Sigmoid colon (tissue), 7 donors: Measurements from ENCODE around the gene PRKAG2. TPM values are rescaled to one million over a fixed set of nuclear protein-coding genes. Genes with fewer than 3 reads are reported as not detected.
"Not testable (repeated sequence)": the region's sequence is repeated elsewhere in the genome, so short reads cannot be mapped to it uniquely, and the experiment has no call there.

Experiments used
- DNase-seq: peaks from one replicate; pipeline ENCODE4 v3.0.0-alpha.2; 2019
- H3K27ac ChIP-seq, 4 donors: fragments of 200-600 bp; sonication (generic); one replicate each; pipeline ENCODE4 v1.5.1; 2016 to 2019; ENCODE audit warnings: mild to moderate bottlenecking in 1 of 4
- H3K27me3 ChIP-seq, 3 donors: fragments of 200-600 bp; sonication (generic); one replicate each; pipeline ENCODE4 v1.5.1; 2019; ENCODE audit warnings: mild to moderate bottlenecking in 1 of 3
- H3K36me3 ChIP-seq, 4 donors: fragments of 200-600 bp; sonication (generic); one replicate each; pipeline ENCODE4 v1.5.1; 2016 to 2019
- H3K4me1 ChIP-seq, 4 donors: fragments of 200-600 bp; sonication (generic); one replicate each; pipeline ENCODE4 v1.5.1; 2017 to 2019
- H3K4me3 ChIP-seq, 4 donors: fragments of 200-600 bp; sonication (generic); one replicate each; pipeline ENCODE4 v1.5.1; 2017 to 2019; ENCODE audit warnings: mild to moderate bottlenecking in 2 of 4, moderate library complexity in 1 of 4
- H3K9me3 ChIP-seq, 4 donors: fragments of 200-600 bp in 3 of 4; sonication (generic) in 3 of 4; one replicate each; pipeline versions ENCODE4 v1.5.1 to v1.6.1; 2013 to 2019
- EP300 ChIP-seq, 4 donors: sonication (generic); formaldehyde crosslinking; IDR thresholded peaks; one replicate each; pipeline ENCODE4 v1.6.1; 2017; ENCODE audit warnings: antibody characterized with exemption in 4 of 4
- POLR2A ChIP-seq, 2 donors: fragments of 450-650 bp; IDR thresholded peaks; one replicate each; pipeline ENCODE4 v1.6.1; 2016; ENCODE audit warnings: antibody characterized with exemption in 2 of 2, mild to moderate bottlenecking in 2 of 2, moderate library complexity in 2 of 2
- POLR2AphosphoS5 ChIP-seq, 4 donors: sonication (generic); formaldehyde crosslinking; IDR thresholded peaks; one replicate each; pipeline ENCODE4 v1.6.1; 2017; ENCODE audit warnings: antibody characterized with exemption in 4 of 4
- WGBS, 2 donors: extraction: QIAGEN DNeasy Blood & Tissue Kit; methylation state at CpG; one replicate each; pipeline ENCODE4 v1.1.7; 2013; 5-methylcytosine and 5-hydroxymethylcytosine counted together
- intact Hi-C: fragments of 100-400 bp; cut with DNase I; formaldehyde crosslinking; loops from one replicate; pipeline ENCODE4 v1.15.1; 2023
- polyA plus RNA-seq, 3 donors: library from polyadenylated mRNA; stranded (reverse); fragments of 200-250 nt; gene quantifications; one replicate each; pipeline ENCODE4 v1.2.3, GENCODE V29; 2013
- total RNA-seq, 4 donors: library from RNA; depleted of rRNA; stranded (reverse); fragments of >200 nt; gene quantifications; one replicate each; pipeline ENCODE4 v1.1.0, GENCODE V29; 2016
- TF ChIP-seq, protein P1 (sequence below), 4 experiments: fragments of 450-650 bp in 3 of 4; fragments of 200-600 bp in 1 of 4; IDR thresholded peaks; one replicate each; pipeline ENCODE4 v1.5.1; 2016 to 2019; ENCODE audit warnings: antibody characterized with exemption in 4 of 4, mild to moderate bottlenecking in 3 of 4, moderate library complexity in 2 of 4
- donor health status: healthy with polysubstance abuse.
- donor health status: Bipolar disorder and iron deficiency.
- donor health status: healthy.

PRKAG2 gene
- total and polyA plus RNA-seq, 7 donors: 19.2 to 51.2 (median 37.1) TPM

GRCh38 chr7:151785681-151785965 is 91.3 kb downstream of the PRKAG2 start:
- intact Hi-C loops: no loop called here
- DNase-seq: no peak
- H3K27ac ChIP-seq: no peak overlapping the region
- H3K9me3 ChIP-seq: no peaks in the 10 kb centered on the region
- H3K36me3 ChIP-seq: no peaks in the 10 kb centered on the region
- peaks cover 0 to 13% (median 10%) of the 10 kb centered on the region in 4 donors for H3K4me1 ChIP-seq
- H3K27me3 ChIP-seq: no peaks in the 10 kb centered on the region
- no peak overlapping the region for H3K4me3 ChIP-seq
- no peak for TF ChIP-seq EP300 (IDR thresholded peaks at IDR 0.05)
- TF ChIP-seq POLR2AphosphoS5 (IDR thresholded peaks at IDR 0.05): no peak
- no peak for TF ChIP-seq POLR2A (IDR thresholded peaks at IDR 0.05)
- TF ChIP-seq, protein P1, sequence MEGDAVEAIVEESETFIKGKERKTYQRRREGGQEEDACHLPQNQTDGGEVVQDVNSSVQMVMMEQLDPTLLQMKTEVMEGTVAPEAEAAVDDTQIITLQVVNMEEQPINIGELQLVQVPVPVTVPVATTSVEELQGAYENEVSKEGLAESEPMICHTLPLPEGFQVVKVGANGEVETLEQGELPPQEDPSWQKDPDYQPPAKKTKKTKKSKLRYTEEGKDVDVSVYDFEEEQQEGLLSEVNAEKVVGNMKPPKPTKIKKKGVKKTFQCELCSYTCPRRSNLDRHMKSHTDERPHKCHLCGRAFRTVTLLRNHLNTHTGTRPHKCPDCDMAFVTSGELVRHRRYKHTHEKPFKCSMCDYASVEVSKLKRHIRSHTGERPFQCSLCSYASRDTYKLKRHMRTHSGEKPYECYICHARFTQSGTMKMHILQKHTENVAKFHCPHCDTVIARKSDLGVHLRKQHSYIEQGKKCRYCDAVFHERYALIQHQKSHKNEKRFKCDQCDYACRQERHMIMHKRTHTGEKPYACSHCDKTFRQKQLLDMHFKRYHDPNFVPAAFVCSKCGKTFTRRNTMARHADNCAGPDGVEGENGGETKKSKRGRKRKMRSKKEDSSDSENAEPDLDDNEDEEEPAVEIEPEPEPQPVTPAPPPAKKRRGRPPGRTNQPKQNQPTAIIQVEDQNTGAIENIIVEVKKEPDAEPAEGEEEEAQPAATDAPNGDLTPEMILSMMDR (IDR thresholded peaks at IDR 0.05): no peak
- WGBS, 2 donors: 85 to 88% methylated on average over 7 of the region's 7 CpGs

DNA sequence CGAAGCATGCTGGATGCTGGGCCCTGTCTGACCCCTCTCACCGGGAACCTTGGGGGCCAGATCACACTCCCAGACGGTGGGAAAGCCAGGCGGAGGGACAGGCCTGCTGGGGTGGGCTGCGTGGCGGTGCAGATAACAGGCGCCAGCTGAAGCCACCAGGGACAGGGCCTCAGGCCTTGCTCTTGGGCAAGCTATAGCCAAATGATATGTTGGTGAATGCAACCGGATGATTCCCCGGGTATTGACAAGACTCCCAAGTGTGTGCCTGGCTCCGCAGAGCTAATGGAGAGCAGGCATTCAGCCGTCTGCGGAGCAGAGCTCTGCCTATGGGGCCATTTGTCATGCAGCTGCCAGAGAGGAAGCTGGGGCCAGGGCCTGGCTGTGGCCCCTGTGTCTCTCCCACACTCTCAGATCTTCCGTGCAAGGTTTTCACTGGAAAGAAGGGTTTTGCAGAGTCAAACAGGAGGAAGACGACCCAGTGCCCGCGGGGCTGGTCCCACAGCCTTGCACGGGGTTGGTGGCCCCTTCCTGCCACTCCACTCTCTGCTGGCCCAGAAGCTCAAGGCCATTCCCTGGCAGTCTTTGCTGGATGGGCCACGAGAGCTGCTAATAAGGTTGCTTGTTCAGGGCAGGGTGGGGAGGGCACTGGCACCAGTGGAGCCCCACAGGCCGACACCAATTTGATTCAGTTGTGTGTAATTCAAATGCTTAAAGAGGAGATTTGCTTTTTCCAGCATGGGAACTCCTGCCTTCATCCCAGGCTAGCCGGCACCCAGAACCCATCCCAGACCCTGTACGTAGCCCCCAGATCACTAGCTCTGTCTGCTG is 91.8 kb downstream of the PRKAG2 start:
- 89 to 92% methylated on average over 21 of the region's 21 CpGs for WGBS, 2 donors
- no peak for DNase-seq
- intact Hi-C loops: loop anchor here (5.0 kb wide), 1 partner anchor 242 kb away; the partner anchor contains the start of gene GALNT11

GRCh38 chr7:151783958-151784575 is 92.8 kb downstream of the PRKAG2 start:
- DNase-seq: no peak
- WGBS, 2 donors: 95 to 96% methylated on average over 18 of the region's 18 CpGs
- Histone ChIP-seq H3K36me3 (no peaks in the 10 kb centered on the region), H3K9me3 (no peaks in the 10 kb centered on the region), H3K27ac (no peak overlapping the region), H3K4me3 (no peak overlapping the region), H3K27me3 (no peaks in the 10 kb centered on the region), H3K4me1 (peaks cover 0 to 13% (median 10%) of the 10 kb centered on the region in 4 donors)
- TF ChIP-seq POLR2AphosphoS5 (IDR thresholded peaks at IDR 0.05) (no peak), POLR2A (IDR thresholded peaks at IDR 0.05) (no peak), EP300 (IDR thresholded peaks at IDR 0.05) (no peak)
- TF ChIP-seq, protein P1 (IDR thresholded peaks at IDR 0.05): no peak
- intact Hi-C loops: loop anchor here (2.0 to 5.0 kb wide), 3 partner anchors 93 to 243 kb away; partner anchors contain the start of genes GALNT11 and PRKAG2

More for the DNA sequence above, 91.8 kb downstream of the PRKAG2 start:
- TF ChIP-seq, protein P1 (IDR thresholded peaks at IDR 0.05): no peak
- TF ChIP-seq POLR2AphosphoS5 (IDR thresholded peaks at IDR 0.05) (no peak), EP300 (IDR thresholded peaks at IDR 0.05) (no peak), POLR2A (IDR thresholded peaks at IDR 0.05) (no peak)
- Histone ChIP-seq H3K9me3 (no peaks in the 10 kb centered on the region), H3K36me3 (no peaks in the 10 kb centered on the region), H3K27ac (no peak overlapping the region), H3K27me3 (no peaks in the 10 kb centered on the region), H3K4me3 (no peak overlapping the region), H3K4me1 (peaks cover 0 to 13% (median 10%) of the 10 kb centered on the region in 4 donors)

- no peak for TF ChIP-seq EP300 (IDR thresholded peaks at IDR 0.05)
- TF ChIP-seq, protein P1 (IDR thresholded peaks at IDR 0.05): peak; percentile 73 to 90 (median 84)
- Histone ChIP-seq H3K4me3 (peak overlapping the region in 3 of 4 donors; percentile 13 to 36 (median 25)), H3K36me3 (no peaks in the 10 kb centered on the region), H3K9me3 (no peaks in the 10 kb centered on the region), H3K27me3 (no peaks in the 10 kb centered on the region), H3K27ac (peak overlapping the region in 1 of 4 donors; percentile 29), H3K4me1 (peaks cover 0 to 19% (median 12%) of the 10 kb centered on the region in 4 donors)
- WGBS, 2 donors: 21 to 57% methylated on average over 55 of the region's 55 CpGs
- intact Hi-C loops: loop anchor here (2.0 to 5.0 kb wide), 3 partner anchors 94 to 244 kb away; partner anchors contain the start of genes GALNT11 and PRKAG2
- peak; percentile 87 for DNase-seq
Observed at GRCh38 chr7:151782598-151783448, 94.1 kb downstream of the PRKAG2 start.

DNA sequence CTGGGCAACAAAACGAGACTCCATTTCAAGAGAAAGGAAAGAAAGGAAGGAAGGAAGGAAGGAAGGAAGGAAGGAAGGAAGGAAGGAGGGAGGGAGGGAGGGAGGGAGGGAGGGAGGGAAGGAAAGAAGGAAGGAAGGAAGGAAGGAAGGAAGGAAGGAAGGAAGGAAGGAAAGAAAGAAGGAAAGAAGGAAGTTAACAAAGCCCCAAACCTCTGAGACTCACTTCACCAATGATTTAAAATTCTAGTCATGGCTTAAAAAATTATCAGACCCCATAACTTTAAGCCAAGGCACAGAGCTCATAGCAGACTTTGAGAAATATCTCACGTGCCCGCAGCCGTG is 94.7 kb downstream of the PRKAG2 start:
- 88 to 96% methylated on average over 4 of the region's 4 CpGs for WGBS, 2 donors
- H3K4me3 ChIP-seq, H3K27me3 ChIP-seq, DNase-seq, H3K9me3 ChIP-seq, H3K36me3 ChIP-seq: not testable (repeated sequence)
- Histone ChIP-seq H3K4me1 (peaks cover 0 to 25% (median 18%) of the 10 kb centered on the region in 4 donors), H3K27ac (peak overlapping the region in 1 of 4 donors; percentile 29)
- intact Hi-C loops: loop anchor here (2.0 to 5.0 kb wide), 3 partner anchors 95 to 245 kb away; partner anchors contain the start of genes GALNT11 and PRKAG2
